Loucy (cell line): ENCODE data around the gene APOL5.
"Not testable (repeated sequence)": the region's sequence is repeated elsewhere in the genome, so short reads cannot be mapped to it uniquely, and the experiment has no call there.

ENCODE experiments used
- H2AFZ ChIP-seq: fragments of 200-600 bp; sonication (generic); 2 replicates; pipeline ENCODE4 v1.6.0; 2016; ENCODE audit warnings: antibody characterized with exemption, mild to moderate bottlenecking, low read length, moderate library complexity
- H3F3A ChIP-seq: fragments of 200-600 bp; 2 replicates; pipeline ENCODE4 v1.6.0; 2016; ENCODE audit warnings: antibody characterized with exemption, low read depth, mild to moderate bottlenecking
- H3K27me3 ChIP-seq: fragments of 200-600 bp; sonication (generic); 2 replicates; pipeline ENCODE4 v1.6.1; 2014; ENCODE audit warnings: low read length, mild to moderate bottlenecking; ENCODE audit not compliant: insufficient read depth, poor library complexity, severe bottlenecking
- H3K36me3 ChIP-seq: fragments of 200-600 bp; sonication (generic); 2 replicates; pipeline ENCODE4 v1.6.1; 2016; ENCODE audit warnings: low read length; ENCODE audit not compliant: insufficient read depth
- H3K4me1 ChIP-seq: fragments of 200-600 bp; sonication (generic); 2 replicates; pipeline ENCODE4 v1.5.1; 2014; ENCODE audit warnings: low read length, mild to moderate bottlenecking; ENCODE audit not compliant: insufficient read depth, poor library complexity, severe bottlenecking
- H3K4me2 ChIP-seq: fragments of 200-600 bp; sonication (generic); 2 replicates; pipeline ENCODE4 v1.6.0; 2014; ENCODE audit warnings: antibody characterized with exemption, low read length, low read depth, mild to moderate bottlenecking; ENCODE audit not compliant: poor library complexity, severe bottlenecking
- H3K4me3 ChIP-seq: fragments of 200-600 bp; sonication (generic); 2 replicates; pipeline ENCODE4 v1.5.1; 2014; ENCODE audit warnings: low read length, mild to moderate bottlenecking, mixed read lengths; ENCODE audit not compliant: poor library complexity, severe bottlenecking
- H3K79me2 ChIP-seq: fragments of 200-600 bp; sonication (generic); 2 replicates; pipeline ENCODE4 v1.6.1; 2014; ENCODE audit warnings: low read length; ENCODE audit not compliant: insufficient read depth
- H3K9ac ChIP-seq: fragments of 200-600 bp; sonication (generic); 2 replicates; pipeline ENCODE4 v1.6.0; 2014; ENCODE audit warnings: mild to moderate bottlenecking, low read depth, low read length, moderate library complexity; ENCODE audit not compliant: poor library complexity, severe bottlenecking
- H3K9me2 ChIP-seq: fragments of 200-600 bp; sonication (generic); replicated peaks from 2 replicates; pipeline ENCODE4 v1.6.1; 2016; ENCODE audit warnings: low read depth, low read length, mixed read lengths
- H3K9me3 ChIP-seq: fragments of 200-600 bp; sonication (generic); 2 replicates; pipeline ENCODE4 v1.6.1; 2014; ENCODE audit warnings: mild to moderate bottlenecking, antibody characterized with exemption, low read length, low read depth; ENCODE audit not compliant: insufficient read depth
- H4K20me1 ChIP-seq: fragments of 200-600 bp; sonication (generic); 2 replicates; pipeline ENCODE4 v1.6.0; 2014; ENCODE audit warnings: antibody characterized with exemption, low read length, mild to moderate bottlenecking; ENCODE audit not compliant: insufficient read depth, poor library complexity, severe bottlenecking
- EZH2phosphoT487 ChIP-seq: fragments of 200-600 bp; IDR thresholded peaks from 2 replicates; pipeline ENCODE4 v1.6.1; 2018; ENCODE audit warnings: antibody characterized with exemption, mild to moderate bottlenecking, moderate library complexity, borderline replicate concordance
- TF ChIP-seq, protein P1 (sequence below): fragments of 200-600 bp; sonication (generic); conservative IDR thresholded peaks from 2 replicates; pipeline ENCODE4 v1.5.1; 2014; ENCODE audit warnings: mild to moderate bottlenecking, antibody characterized with exemption, low read length

Gene APOL5

DNA sequence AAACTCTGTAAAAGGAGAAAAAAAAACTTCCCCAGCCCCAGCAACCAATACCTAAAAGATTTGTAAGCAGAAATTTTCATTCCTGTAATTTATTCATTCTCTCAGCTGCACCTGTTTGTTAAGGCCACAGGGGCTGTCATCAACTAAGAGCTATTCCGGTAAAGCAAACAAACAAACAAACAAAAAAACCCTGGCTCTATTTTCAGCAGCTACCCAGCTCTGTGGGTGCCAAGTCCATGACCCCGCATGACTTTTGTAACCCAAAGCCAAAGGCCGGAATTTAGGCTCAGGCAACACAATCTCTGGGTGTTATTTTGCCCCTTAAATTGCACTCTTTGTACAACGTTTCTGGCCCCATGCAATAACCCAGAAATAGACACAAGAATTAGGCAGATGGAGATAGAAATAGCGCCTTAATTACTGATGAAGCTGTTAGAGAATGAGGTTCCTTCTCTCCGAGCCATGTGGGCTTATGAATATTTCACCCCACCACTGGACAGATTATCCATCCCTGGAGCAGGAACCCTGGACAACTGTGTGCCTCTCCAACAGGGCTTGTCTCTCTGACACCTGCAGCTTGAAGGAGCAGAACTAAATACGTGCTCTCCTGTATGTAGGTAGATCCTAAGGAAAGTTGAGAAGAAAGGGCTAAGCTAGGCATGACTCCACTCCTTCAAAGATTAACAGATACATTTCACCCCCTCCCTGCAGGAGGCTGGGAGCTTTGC lies 40.0 kb upstream of the APOL5 start:
- Histone ChIP-seq H3K9me3 (peaks cover 5% of the 10 kb centered on the region; the same call in 1 of the 2 replicates), H3K4me2 (no peak overlapping the region), H3F3A (no peaks in the 10 kb centered on the region), H3K79me2 (no peaks in the 10 kb centered on the region), H4K20me1 (no peaks in the 10 kb centered on the region), H3K9ac (no peak overlapping the region), H3K4me3 (no peak overlapping the region), H3K36me3 (no peaks in the 10 kb centered on the region), H3K27me3 (no peaks in the 10 kb centered on the region), H3K4me1 (no peaks in the 10 kb centered on the region), H3K9me2 (no peaks in the 10 kb centered on the region), H2AFZ (no peak overlapping the region)
- no peak for TF ChIP-seq EZH2phosphoT487
- TF ChIP-seq, protein P1, sequence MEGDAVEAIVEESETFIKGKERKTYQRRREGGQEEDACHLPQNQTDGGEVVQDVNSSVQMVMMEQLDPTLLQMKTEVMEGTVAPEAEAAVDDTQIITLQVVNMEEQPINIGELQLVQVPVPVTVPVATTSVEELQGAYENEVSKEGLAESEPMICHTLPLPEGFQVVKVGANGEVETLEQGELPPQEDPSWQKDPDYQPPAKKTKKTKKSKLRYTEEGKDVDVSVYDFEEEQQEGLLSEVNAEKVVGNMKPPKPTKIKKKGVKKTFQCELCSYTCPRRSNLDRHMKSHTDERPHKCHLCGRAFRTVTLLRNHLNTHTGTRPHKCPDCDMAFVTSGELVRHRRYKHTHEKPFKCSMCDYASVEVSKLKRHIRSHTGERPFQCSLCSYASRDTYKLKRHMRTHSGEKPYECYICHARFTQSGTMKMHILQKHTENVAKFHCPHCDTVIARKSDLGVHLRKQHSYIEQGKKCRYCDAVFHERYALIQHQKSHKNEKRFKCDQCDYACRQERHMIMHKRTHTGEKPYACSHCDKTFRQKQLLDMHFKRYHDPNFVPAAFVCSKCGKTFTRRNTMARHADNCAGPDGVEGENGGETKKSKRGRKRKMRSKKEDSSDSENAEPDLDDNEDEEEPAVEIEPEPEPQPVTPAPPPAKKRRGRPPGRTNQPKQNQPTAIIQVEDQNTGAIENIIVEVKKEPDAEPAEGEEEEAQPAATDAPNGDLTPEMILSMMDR: no peak

DNA sequence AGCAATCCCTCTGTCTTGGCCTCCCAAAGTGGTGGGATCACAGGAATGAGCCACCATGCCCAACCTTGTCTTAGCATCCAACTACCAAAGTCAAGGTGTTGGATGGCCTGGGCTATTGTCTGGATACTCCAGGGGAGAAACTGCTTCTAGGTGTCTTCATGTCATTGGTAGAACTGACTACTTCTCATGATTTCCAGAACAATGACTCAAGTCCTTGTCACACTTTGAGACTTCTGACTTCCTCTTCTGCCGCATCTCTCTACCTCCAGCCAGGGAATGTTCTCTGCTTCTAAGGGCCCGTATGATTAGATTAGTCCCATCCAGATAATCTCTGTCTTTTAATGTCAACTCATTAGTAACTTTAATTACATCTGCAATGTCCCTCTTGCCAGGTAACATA lies 38.8 kb upstream of the APOL5 start:
- Histone ChIP-seq H2AFZ (no peak overlapping the region), H3K4me2 (no peak overlapping the region), H3K27me3 (no peaks in the 10 kb centered on the region), H4K20me1 (no peaks in the 10 kb centered on the region), H3K4me1 (no peaks in the 10 kb centered on the region), H3K9me3 (peaks cover 5% of the 10 kb centered on the region; the same call in 1 of the 2 replicates), H3K4me3 (no peak overlapping the region), H3K9ac (no peak overlapping the region), H3F3A (no peaks in the 10 kb centered on the region), H3K36me3 (no peaks in the 10 kb centered on the region), H3K9me2 (no peaks in the 10 kb centered on the region), H3K79me2 (no peaks in the 10 kb centered on the region)
- TF ChIP-seq, protein P1: no peak
- TF ChIP-seq EZH2phosphoT487: no peak

DNA sequence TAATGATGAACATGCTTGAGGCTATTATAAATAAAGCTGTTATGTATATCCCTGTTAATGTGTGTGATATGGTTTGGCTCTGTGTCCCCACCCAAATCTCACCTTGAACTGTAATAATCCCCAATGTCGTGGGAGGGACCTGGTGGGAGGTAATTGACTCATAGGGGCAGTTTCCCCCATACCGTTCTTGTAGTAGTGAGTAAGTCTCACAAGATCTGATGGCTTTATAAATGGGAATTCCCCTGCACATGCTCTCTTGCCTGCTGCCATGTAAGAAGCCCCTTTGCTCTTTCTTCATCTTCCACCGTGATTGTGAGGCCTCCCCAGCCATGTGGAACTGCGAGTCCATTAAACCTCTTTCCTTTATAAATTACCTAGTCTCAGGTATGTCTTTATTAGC lies 38.2 kb upstream of the APOL5 start:
- H3F3A ChIP-seq: not testable (repeated sequence)

DNA sequence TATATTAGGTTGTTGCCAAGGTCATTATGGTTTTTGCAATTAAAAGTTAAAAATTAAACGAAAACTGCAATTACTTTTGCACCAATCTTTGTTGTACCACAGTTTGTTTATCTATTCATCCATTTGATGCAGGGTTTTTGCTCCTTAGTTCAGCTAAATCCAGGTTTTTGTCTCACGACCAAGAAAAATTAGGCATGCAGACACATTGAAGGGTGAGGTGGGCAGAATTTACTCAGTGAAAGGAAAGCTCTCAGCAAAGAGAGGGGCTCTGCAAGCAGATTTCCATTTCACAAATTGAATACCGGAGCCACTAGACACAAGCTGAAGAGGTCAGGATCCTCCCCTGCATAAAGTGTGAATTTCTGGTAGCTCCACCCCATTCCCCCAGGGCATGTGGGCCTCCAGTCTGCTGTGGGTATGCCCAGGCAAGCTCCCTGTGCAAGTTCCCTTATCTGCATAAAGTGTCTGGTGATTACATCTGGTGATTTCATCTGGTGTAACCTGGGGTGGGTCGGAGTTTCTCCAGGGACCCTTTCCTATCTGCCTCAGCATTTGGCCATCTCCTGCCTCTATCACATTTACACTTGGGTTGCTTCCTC lies 36.1 kb upstream of the APOL5 start:
- Histone ChIP-seq H3K4me1 (no peaks in the 10 kb centered on the region), H3K79me2 (no peaks in the 10 kb centered on the region), H3K36me3 (no peaks in the 10 kb centered on the region), H3F3A (no peaks in the 10 kb centered on the region), H4K20me1 (no peaks in the 10 kb centered on the region), H3K27me3 (no peaks in the 10 kb centered on the region), H3K4me2 (no peak overlapping the region), H2AFZ (no peak overlapping the region), H3K9ac (no peak overlapping the region), H3K4me3 (no peak overlapping the region), H3K9me3 (peaks cover 5% of the 10 kb centered on the region; the same call in 1 of the 2 replicates), H3K9me2 (no peaks in the 10 kb centered on the region)
- TF ChIP-seq, protein P1: no peak
- no peak for TF ChIP-seq EZH2phosphoT487

More for the DNA sequence above, 38.2 kb upstream of the APOL5 start:
- H3K4me2 ChIP-seq, H3K27me3 ChIP-seq, H3K4me1 ChIP-seq, H3K4me3 ChIP-seq, H3K79me2 ChIP-seq, H3K9me2 ChIP-seq, H2AFZ ChIP-seq, H3K9ac ChIP-seq, H3K36me3 ChIP-seq, H4K20me1 ChIP-seq, H3K9me3 ChIP-seq: not testable (repeated sequence)
